Measurements from ENCODE around the gene GULP1.

Gene GULP1

GRCh38 chr2:188435115-188435514 is 143.4 kb downstream of the GULP1 start:
- no peak for DNase-seq (ENCODE audit: low read depth in 1 of 2, low spot score in 1 of 2)
- Histone ChIP-seq H3K27ac (replicated peaks) (no peak overlapping the region), H3K4me3 (replicated peaks; ENCODE audit: insufficient read depth, low read length) (no peak overlapping the region), H3K27me3 (ENCODE audit: insufficient read depth, poor library complexity, severe bottlenecking) (no peaks in the 10 kb centered on the region)
- no peak for TF ChIP-seq GABPA (IDR thresholded peaks at IDR 0.05; ENCODE audit: low read depth)
- no peak for TF ChIP-seq POLR2AphosphoS5 (IDR thresholded peaks at IDR 0.05; ENCODE audit: low read depth)
- TF ChIP-seq SPI1 (IDR thresholded peaks at IDR 0.05; ENCODE audit: borderline replicate concordance, low read depth) = no peak
- TF ChIP-seq CTCF (IDR thresholded peaks at IDR 0.05; ENCODE audit: insufficient read depth, low read length) = no peak
- TF ChIP-seq REST (IDR thresholded peaks at IDR 0.05; ENCODE audit: insufficient replicate concordance, low read depth) = no peak

GRCh38 chr2:188437537-188437936 is 145.9 kb downstream of the GULP1 start:
- Histone ChIP-seq H3K4me3 (replicated peaks; ENCODE audit: insufficient read depth, low read length) (no peak overlapping the region), H3K27ac (replicated peaks) (no peak overlapping the region), H3K27me3 (ENCODE audit: insufficient read depth, poor library complexity, severe bottlenecking) (no peaks in the 10 kb centered on the region)
- TF ChIP-seq CTCF (IDR thresholded peaks at IDR 0.05; ENCODE audit: insufficient read depth, low read length) (no peak), REST (IDR thresholded peaks at IDR 0.05; ENCODE audit: insufficient replicate concordance, low read depth) (no peak), GABPA (IDR thresholded peaks at IDR 0.05; ENCODE audit: low read depth) (no peak), SPI1 (IDR thresholded peaks at IDR 0.05; ENCODE audit: borderline replicate concordance, low read depth) (no peak), POLR2AphosphoS5 (IDR thresholded peaks at IDR 0.05; ENCODE audit: low read depth) (no peak)
- no peak for DNase-seq (ENCODE audit: low read depth in 1 of 2, low spot score in 1 of 2)

GRCh38 chr2:188439986-188440385 is 148.3 kb downstream of the GULP1 start:
- no peak overlapping the region for H3K4me3 ChIP-seq (replicated peaks; ENCODE audit: insufficient read depth, low read length)
- H3K27me3 ChIP-seq (ENCODE audit: insufficient read depth, poor library complexity, severe bottlenecking) = no peaks in the 10 kb centered on the region
- no peak overlapping the region for H3K27ac ChIP-seq (replicated peaks)
- TF ChIP-seq POLR2AphosphoS5 (IDR thresholded peaks at IDR 0.05; ENCODE audit: low read depth) (no peak), SPI1 (IDR thresholded peaks at IDR 0.05; ENCODE audit: borderline replicate concordance, low read depth) (no peak), REST (IDR thresholded peaks at IDR 0.05; ENCODE audit: insufficient replicate concordance, low read depth) (no peak), CTCF (IDR thresholded peaks at IDR 0.05; ENCODE audit: insufficient read depth, low read length) (no peak), GABPA (IDR thresholded peaks at IDR 0.05; ENCODE audit: low read depth) (no peak)
- DNase-seq (ENCODE audit: low read depth in 1 of 2, low spot score in 1 of 2) = no peak
